ENCODE measurements around the gene IL23R.

Gene IL23R

DNA sequence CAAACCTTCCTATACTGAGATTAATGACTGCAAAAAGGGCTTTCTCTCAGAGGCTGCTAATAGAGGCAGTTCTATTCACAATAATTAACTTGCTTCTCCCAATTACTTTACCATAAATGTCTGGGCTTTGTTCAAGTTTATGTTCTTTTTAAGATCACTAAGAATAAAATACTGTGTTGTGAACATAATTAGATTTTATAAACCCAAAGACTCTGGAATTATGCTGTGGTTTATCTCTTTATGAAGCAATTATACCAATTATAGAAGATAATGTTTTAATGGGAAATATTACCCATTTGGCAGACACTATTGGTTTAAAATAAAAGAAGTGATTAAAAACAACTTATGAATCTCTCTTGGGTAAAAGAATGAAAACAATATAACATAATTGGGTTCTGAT is 97.9 kb downstream of the IL23R start:
- Histone ChIP-seq H3K36me3 (ENCODE audit: insufficient read depth) (no peaks in the 10 kb centered on the region), H4K20me1 (ENCODE audit: insufficient read depth) (no peaks in the 10 kb centered on the region), H3K4me1 (ENCODE audit: low read depth, poor library complexity, severe bottlenecking) (no peaks in the 10 kb centered on the region), H2AFZ (ENCODE audit: low read depth) (no peak overlapping the region), H3K27ac (no peak overlapping the region), H3K4me2 (no peak overlapping the region), H3K9ac (no peak overlapping the region), H3K4me3 (IDR thresholded peaks at IDR 0.05; ENCODE audit: insufficient read depth, low read depth, low read length) (no peak overlapping the region), H3K27me3 (ENCODE audit: insufficient read depth, low read depth) (no peaks in the 10 kb centered on the region), H3K79me2 (ENCODE audit: insufficient read depth, low read depth) (no peaks in the 10 kb centered on the region)
- TF ChIP-seq, protein P1, sequence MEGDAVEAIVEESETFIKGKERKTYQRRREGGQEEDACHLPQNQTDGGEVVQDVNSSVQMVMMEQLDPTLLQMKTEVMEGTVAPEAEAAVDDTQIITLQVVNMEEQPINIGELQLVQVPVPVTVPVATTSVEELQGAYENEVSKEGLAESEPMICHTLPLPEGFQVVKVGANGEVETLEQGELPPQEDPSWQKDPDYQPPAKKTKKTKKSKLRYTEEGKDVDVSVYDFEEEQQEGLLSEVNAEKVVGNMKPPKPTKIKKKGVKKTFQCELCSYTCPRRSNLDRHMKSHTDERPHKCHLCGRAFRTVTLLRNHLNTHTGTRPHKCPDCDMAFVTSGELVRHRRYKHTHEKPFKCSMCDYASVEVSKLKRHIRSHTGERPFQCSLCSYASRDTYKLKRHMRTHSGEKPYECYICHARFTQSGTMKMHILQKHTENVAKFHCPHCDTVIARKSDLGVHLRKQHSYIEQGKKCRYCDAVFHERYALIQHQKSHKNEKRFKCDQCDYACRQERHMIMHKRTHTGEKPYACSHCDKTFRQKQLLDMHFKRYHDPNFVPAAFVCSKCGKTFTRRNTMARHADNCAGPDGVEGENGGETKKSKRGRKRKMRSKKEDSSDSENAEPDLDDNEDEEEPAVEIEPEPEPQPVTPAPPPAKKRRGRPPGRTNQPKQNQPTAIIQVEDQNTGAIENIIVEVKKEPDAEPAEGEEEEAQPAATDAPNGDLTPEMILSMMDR (conservative IDR thresholded peaks at IDR 0.05; ENCODE audit: low read depth, low read length) = no peak

DNA sequence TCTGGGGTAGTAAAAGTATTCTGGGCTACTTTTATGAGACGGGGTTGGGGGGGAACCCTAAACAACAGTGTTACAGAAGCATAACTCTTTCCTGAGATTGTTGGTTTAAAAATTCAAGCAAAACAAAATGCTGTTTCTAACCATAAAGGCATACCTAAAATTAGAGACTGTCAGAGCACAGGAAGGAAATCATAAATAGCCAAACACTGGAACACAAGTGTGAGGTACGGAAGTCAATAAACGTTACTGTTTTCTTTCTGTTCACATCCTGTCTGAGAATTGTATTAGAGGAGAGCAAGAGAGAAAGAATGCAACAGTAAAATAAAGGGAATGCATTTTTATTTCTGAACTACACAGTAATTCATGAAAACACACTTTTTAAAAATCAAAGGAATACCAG is 98.6 kb downstream of the IL23R start:
- TF ChIP-seq, protein P1 (conservative IDR thresholded peaks at IDR 0.05; ENCODE audit: low read depth, low read length) = no peak
- Histone ChIP-seq H4K20me1 (ENCODE audit: insufficient read depth) (no peaks in the 10 kb centered on the region), H3K27ac (no peak overlapping the region), H3K4me2 (no peak overlapping the region), H3K36me3 (ENCODE audit: insufficient read depth) (no peaks in the 10 kb centered on the region), H3K79me2 (ENCODE audit: insufficient read depth, low read depth) (no peaks in the 10 kb centered on the region), H3K4me1 (ENCODE audit: low read depth, poor library complexity, severe bottlenecking) (no peaks in the 10 kb centered on the region), H3K9ac (no peak overlapping the region), H3K4me3 (IDR thresholded peaks at IDR 0.05; ENCODE audit: insufficient read depth, low read depth, low read length) (no peak overlapping the region), H3K27me3 (ENCODE audit: insufficient read depth, low read depth) (no peaks in the 10 kb centered on the region), H2AFZ (ENCODE audit: low read depth) (no peak overlapping the region)

DNA sequence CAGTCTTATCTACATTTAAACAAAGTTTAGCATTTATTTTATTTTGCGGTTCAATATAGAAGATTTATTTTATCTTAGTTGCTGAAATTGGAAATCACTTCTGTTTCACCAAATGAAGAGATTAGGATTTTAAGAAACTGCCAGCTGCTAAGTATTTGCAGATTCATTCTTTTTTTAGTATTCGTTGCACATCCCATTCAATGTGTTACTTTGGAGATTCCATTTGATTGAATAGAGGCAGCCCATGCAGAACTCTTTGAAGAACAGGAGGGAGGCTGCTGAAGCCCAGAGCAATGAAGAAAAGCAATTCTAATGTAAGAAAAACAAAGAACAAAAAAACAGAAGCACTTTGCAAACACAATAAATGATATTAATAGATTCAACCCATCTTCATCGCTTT is 102.8 kb downstream of the IL23R start:
- Histone ChIP-seq H3K9ac (no peak overlapping the region), H3K4me1 (ENCODE audit: low read depth, poor library complexity, severe bottlenecking) (no peaks in the 10 kb centered on the region), H4K20me1 (ENCODE audit: insufficient read depth) (no peaks in the 10 kb centered on the region), H2AFZ (ENCODE audit: low read depth) (no peak overlapping the region), H3K36me3 (ENCODE audit: insufficient read depth) (no peaks in the 10 kb centered on the region), H3K4me2 (no peak overlapping the region), H3K79me2 (ENCODE audit: insufficient read depth, low read depth) (no peaks in the 10 kb centered on the region), H3K27me3 (ENCODE audit: insufficient read depth, low read depth) (no peaks in the 10 kb centered on the region), H3K27ac (no peak overlapping the region), H3K4me3 (IDR thresholded peaks at IDR 0.05; ENCODE audit: insufficient read depth, low read depth, low read length) (no peak overlapping the region)
- TF ChIP-seq, protein P1 (conservative IDR thresholded peaks at IDR 0.05; ENCODE audit: low read depth, low read length) = no peak

- H2AFZ ChIP-seq (ENCODE audit: low read depth) = no peak overlapping the region
- no peaks in the 10 kb centered on the region for H3K27me3 ChIP-seq (ENCODE audit: insufficient read depth, low read depth)
- H3K79me2 ChIP-seq (ENCODE audit: insufficient read depth, low read depth) = no peaks in the 10 kb centered on the region
- no peak overlapping the region for H3K4me2 ChIP-seq
- no peaks in the 10 kb centered on the region for H3K36me3 ChIP-seq (ENCODE audit: insufficient read depth)
- no peak overlapping the region for H3K27ac ChIP-seq
- TF ChIP-seq, protein P1 (conservative IDR thresholded peaks at IDR 0.05; ENCODE audit: low read depth, low read length) = no peak
- no peak overlapping the region for H3K9ac ChIP-seq
- H3K4me3 ChIP-seq (IDR thresholded peaks at IDR 0.05; ENCODE audit: insufficient read depth, low read depth, low read length) = no peak overlapping the region
- H4K20me1 ChIP-seq (ENCODE audit: insufficient read depth) = no peaks in the 10 kb centered on the region
- H3K4me1 ChIP-seq (ENCODE audit: low read depth, poor library complexity, severe bottlenecking) = no peaks in the 10 kb centered on the region
Measured at GRCh38 chr1:67270541-67270940, 104.3 kb downstream of the IL23R start.

All from KMS-11 (cell line).